ENCODE data around the gene RASSF9. TPM values are rescaled to one million over a fixed set of nuclear protein-coding genes. Genes with fewer than 3 reads are reported as not detected.

RASSF9 gene
- total RNA-seq, 1 experiment from 2014 or later: 0.19 TPM

- no peaks in the 10 kb centered on the region for H3K9me3 ChIP-seq (ENCODE audit: low read depth, low read length, poor library complexity, severe bottlenecking)
- no peak overlapping the region for H3K4me3 ChIP-seq (ENCODE audit: low read depth, low read length, poor library complexity, severe bottlenecking)
- ChIA-PET CTCF (no interaction called here), POLR2A (ENCODE audit: low non-redundant PET) (no interaction called here)
- DNase-seq (ENCODE audit: low spot score): peak; percentile 37
- peaks cover 32% of the 10 kb centered on the region for H3K4me1 ChIP-seq (ENCODE audit: insufficient read depth, low read length, poor library complexity, severe bottlenecking)
- intact Hi-C loops (cut with micrococcal nuclease; ENCODE audit: unreplicated experiment): no loop called here
- H3K27ac ChIP-seq (ENCODE audit: low read depth, low read length, poor library complexity, severe bottlenecking): no peak overlapping the region
- BruUV-seq (replicated peaks): no TSS peak
- no peaks in the 10 kb centered on the region for H3K36me3 ChIP-seq (ENCODE audit: insufficient read depth, low read length, poor library complexity, severe bottlenecking)
- no peaks in the 10 kb centered on the region for H3K27me3 ChIP-seq (replicated peaks; ENCODE audit: insufficient read depth, low read depth, low read length, poor library complexity)
- TF ChIP-seq, protein P1, sequence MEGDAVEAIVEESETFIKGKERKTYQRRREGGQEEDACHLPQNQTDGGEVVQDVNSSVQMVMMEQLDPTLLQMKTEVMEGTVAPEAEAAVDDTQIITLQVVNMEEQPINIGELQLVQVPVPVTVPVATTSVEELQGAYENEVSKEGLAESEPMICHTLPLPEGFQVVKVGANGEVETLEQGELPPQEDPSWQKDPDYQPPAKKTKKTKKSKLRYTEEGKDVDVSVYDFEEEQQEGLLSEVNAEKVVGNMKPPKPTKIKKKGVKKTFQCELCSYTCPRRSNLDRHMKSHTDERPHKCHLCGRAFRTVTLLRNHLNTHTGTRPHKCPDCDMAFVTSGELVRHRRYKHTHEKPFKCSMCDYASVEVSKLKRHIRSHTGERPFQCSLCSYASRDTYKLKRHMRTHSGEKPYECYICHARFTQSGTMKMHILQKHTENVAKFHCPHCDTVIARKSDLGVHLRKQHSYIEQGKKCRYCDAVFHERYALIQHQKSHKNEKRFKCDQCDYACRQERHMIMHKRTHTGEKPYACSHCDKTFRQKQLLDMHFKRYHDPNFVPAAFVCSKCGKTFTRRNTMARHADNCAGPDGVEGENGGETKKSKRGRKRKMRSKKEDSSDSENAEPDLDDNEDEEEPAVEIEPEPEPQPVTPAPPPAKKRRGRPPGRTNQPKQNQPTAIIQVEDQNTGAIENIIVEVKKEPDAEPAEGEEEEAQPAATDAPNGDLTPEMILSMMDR (conservative IDR thresholded peaks at IDR 0.05; ENCODE audit: low read depth, low read length): no peak
- no peak for TF ChIP-seq EZH2 (IDR thresholded peaks at IDR 0.05; ENCODE audit: borderline replicate concordance, low read depth, low read length, poor library complexity, severe bottlenecking)
Observed at GRCh38 chr12:85804663-85805062, 31.5 kb downstream of the RASSF9 start.

- CTCF ChIA-PET: no interaction called here
- no peak for TF ChIP-seq EZH2 (IDR thresholded peaks at IDR 0.05; ENCODE audit: borderline replicate concordance, low read depth, low read length, poor library complexity, severe bottlenecking)
- TF ChIP-seq, protein P1 (conservative IDR thresholded peaks at IDR 0.05; ENCODE audit: low read depth, low read length): no peak
- POLR2A ChIA-PET (ENCODE audit: low non-redundant PET): no interaction called here
- Histone ChIP-seq H3K27me3 (replicated peaks; ENCODE audit: insufficient read depth, low read depth, low read length, poor library complexity) (no peaks in the 10 kb centered on the region), H3K4me1 (ENCODE audit: insufficient read depth, low read length, poor library complexity, severe bottlenecking) (peaks cover 34% of the 10 kb centered on the region), H3K4me3 (ENCODE audit: low read depth, low read length, poor library complexity, severe bottlenecking) (no peak overlapping the region), H3K36me3 (ENCODE audit: insufficient read depth, low read length, poor library complexity, severe bottlenecking) (no peaks in the 10 kb centered on the region), H3K9me3 (ENCODE audit: low read depth, low read length, poor library complexity, severe bottlenecking) (no peaks in the 10 kb centered on the region), H3K27ac (ENCODE audit: low read depth, low read length, poor library complexity, severe bottlenecking) (peak overlapping the region; percentile 69)
- intact Hi-C loops (cut with micrococcal nuclease; ENCODE audit: unreplicated experiment): no loop called here
- no peak for DNase-seq (ENCODE audit: low spot score)
- BruUV-seq (replicated peaks): no TSS peak
Observed at GRCh38 chr12:85803923-85804322, 32.3 kb downstream of the RASSF9 start.

- CTCF ChIA-PET: no interaction called here
- peak overlapping the region; percentile 23 for H3K4me3 ChIP-seq (ENCODE audit: low read depth, low read length, poor library complexity, severe bottlenecking)
- intact Hi-C loops (cut with micrococcal nuclease; ENCODE audit: unreplicated experiment): no loop called here
Observed at GRCh38 chr12:85803231-85803630, 33.0 kb downstream of the RASSF9 start.

More at GRCh38 chr12:85803231-85803630, 33.0 kb downstream of the RASSF9 start:
- peak; percentile 34 for DNase-seq (ENCODE audit: low spot score)
- Histone ChIP-seq H3K36me3 (ENCODE audit: insufficient read depth, low read length, poor library complexity, severe bottlenecking) (no peaks in the 10 kb centered on the region), H3K27me3 (replicated peaks; ENCODE audit: insufficient read depth, low read depth, low read length, poor library complexity) (no peaks in the 10 kb centered on the region), H3K9me3 (ENCODE audit: low read depth, low read length, poor library complexity, severe bottlenecking) (no peaks in the 10 kb centered on the region), H3K27ac (ENCODE audit: low read depth, low read length, poor library complexity, severe bottlenecking) (peak overlapping the region; percentile 69), H3K4me1 (ENCODE audit: insufficient read depth, low read length, poor library complexity, severe bottlenecking) (peaks cover 39% of the 10 kb centered on the region)
- POLR2A ChIA-PET (ENCODE audit: low non-redundant PET): no interaction called here
- TF ChIP-seq, protein P1 (conservative IDR thresholded peaks at IDR 0.05; ENCODE audit: low read depth, low read length): no peak
- TF ChIP-seq EZH2 (IDR thresholded peaks at IDR 0.05; ENCODE audit: borderline replicate concordance, low read depth, low read length, poor library complexity, severe bottlenecking): no peak
- no TSS peak for BruUV-seq (replicated peaks)

Data from A673 (cell line).